Gastroesophageal sphincter (tissue), 4 donors: ENCODE measurements around the gene IL11RA. TPM values are rescaled to one million over a fixed set of nuclear protein-coding genes. Genes with fewer than 3 reads are reported as not detected.
A peak's percentile ranks its signal among the peaks of the same experiment; 100 is the strongest.

Source experiments
- ATAC-seq: fragments of 150-250 bp; one replicate; pipeline ENCODE4 v1.9.1; 2016; ENCODE audit warnings: mild to moderate bottlenecking, moderate library complexity
- H3K27ac ChIP-seq, 4 donors: fragments of 200-600 bp; sonication (generic) in 3 of 4; 1 replicate in 3 of 4; 2 replicates in 1 of 4; pipeline ENCODE4 v1.5.1; 2016 to 2019
- H3K27me3 ChIP-seq: fragments of 200-600 bp; sonication (generic); one replicate; pipeline ENCODE4 v1.5.1; 2019
- H3K36me3 ChIP-seq, 2 donors: fragments of 200-600 bp; sonication (generic); one replicate each; pipeline ENCODE4 v1.5.1; 2019; ENCODE audit warnings: control low read depth in 1 of 2
- H3K4me1 ChIP-seq, 3 donors: fragments of 200-600 bp; sonication (generic); 1 replicate in 2 of 3; 2 replicates in 1 of 3; pipeline ENCODE4 v1.5.1; 2016 to 2019; ENCODE audit warnings: control low read depth in 2 of 3
- H3K4me3 ChIP-seq, 2 donors: fragments of 200-600 bp; sonication (generic); one replicate each; pipeline ENCODE4 v1.5.1; 2019; ENCODE audit warnings: mild to moderate bottlenecking in 1 of 2, moderate library complexity in 1 of 2
- H3K9me3 ChIP-seq, 3 donors: fragments of 200-600 bp; sonication (generic); one replicate each; pipeline ENCODE4 v1.5.1; 2017 to 2019; ENCODE audit warnings: control low read depth in 2 of 3
- EP300 ChIP-seq: sonication (generic); formaldehyde crosslinking; IDR thresholded peaks from one replicate; pipeline ENCODE4 v1.6.1; 2017; ENCODE audit warnings: antibody characterized with exemption, mild to moderate bottlenecking
- POLR2A ChIP-seq, 2 donors: fragments of 450-650 bp; IDR thresholded peaks; one replicate each; pipeline ENCODE4 v1.6.1; 2017; ENCODE audit warnings: antibody characterized with exemption in 2 of 2, mild to moderate bottlenecking in 2 of 2, moderate library complexity in 1 of 2
- POLR2AphosphoS5 ChIP-seq: sonication (generic); formaldehyde crosslinking; IDR thresholded peaks from one replicate; pipeline ENCODE4 v1.6.1; 2017; ENCODE audit warnings: antibody characterized with exemption
- WGBS, 2 donors: methylation state at CpG; one replicate each; pipeline ENCODE4 v1.1.5; 2018; ENCODE audit warnings: low coverage in 1 of 2; 5-methylcytosine and 5-hydroxymethylcytosine counted together
- total RNA-seq, 4 donors: library from RNA; depleted of rRNA; stranded (reverse); fragments of >200 nt; gene quantifications; one replicate each; pipeline ENCODE4 v1.1.0, GENCODE V29; 2016
- TF ChIP-seq, protein P1 (sequence below), 4 experiments: fragments of 200-600 bp in 2 of 4; fragments of 450-650 bp in 2 of 4; sonication (generic) in 1 of 4; IDR thresholded peaks; one replicate each; pipeline ENCODE4 v1.5.1; 2017 to 2019; ENCODE audit warnings: antibody characterized with exemption in 4 of 4, mild to moderate bottlenecking in 2 of 4, moderate library complexity in 2 of 4

Gene IL11RA
- total RNA-seq, 4 donors from 2014 or later: 31.8 to 80.2 (median 39.8) TPM

DNA sequence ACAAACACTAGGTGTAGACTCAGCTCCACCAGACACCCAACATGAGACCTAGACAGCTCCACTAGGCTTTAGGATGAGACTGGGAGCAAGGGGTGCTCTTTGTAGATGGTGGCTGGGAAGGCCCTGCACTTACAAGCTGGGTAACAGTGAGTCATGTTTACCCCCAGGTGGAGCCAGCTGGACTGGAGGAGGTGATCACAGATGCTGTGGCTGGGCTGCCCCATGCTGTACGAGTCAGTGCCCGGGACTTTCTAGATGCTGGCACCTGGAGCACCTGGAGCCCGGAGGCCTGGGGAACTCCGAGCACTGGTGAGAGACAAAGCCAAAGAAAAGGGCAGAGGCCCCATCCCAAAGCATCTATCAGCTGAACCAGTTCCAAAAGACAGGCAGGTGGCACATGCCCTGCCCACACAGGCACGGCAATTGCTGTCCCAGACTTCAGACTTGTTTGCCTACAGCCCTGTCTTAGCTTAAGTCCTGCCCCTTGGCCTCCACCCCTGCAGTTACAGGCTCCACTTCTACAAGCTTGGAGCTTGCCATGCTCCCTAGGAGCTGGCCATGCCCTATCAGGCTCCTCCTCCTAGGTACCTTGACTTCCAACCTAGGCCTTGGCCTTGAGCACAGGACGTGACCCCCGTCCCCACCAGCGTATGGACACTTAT is 7.7 kb downstream of the IL11RA start:
- peaks cover 0 to 25% (median 12%) of the 10 kb centered on the region in 3 donors for H3K4me1 ChIP-seq
- ATAC-seq: no peak
- no peak overlapping the region for H3K4me3 ChIP-seq
- H3K27ac ChIP-seq: no peak overlapping the region
- H3K36me3 ChIP-seq: peaks cover 0 to 53% of the 10 kb centered on the region in 2 donors
- 80% methylated on average over 4 of the region's 8 CpGs; no CpG with 5 or more reads in 1 of the 2 donors for WGBS, 2 donors
- H3K27me3 ChIP-seq: no peaks in the 10 kb centered on the region
- no peaks in the 10 kb centered on the region for H3K9me3 ChIP-seq
- TF ChIP-seq POLR2A (IDR thresholded peaks at IDR 0.05): no peak
- TF ChIP-seq EP300: no peak
- no peak for TF ChIP-seq POLR2AphosphoS5
- TF ChIP-seq, protein P1, sequence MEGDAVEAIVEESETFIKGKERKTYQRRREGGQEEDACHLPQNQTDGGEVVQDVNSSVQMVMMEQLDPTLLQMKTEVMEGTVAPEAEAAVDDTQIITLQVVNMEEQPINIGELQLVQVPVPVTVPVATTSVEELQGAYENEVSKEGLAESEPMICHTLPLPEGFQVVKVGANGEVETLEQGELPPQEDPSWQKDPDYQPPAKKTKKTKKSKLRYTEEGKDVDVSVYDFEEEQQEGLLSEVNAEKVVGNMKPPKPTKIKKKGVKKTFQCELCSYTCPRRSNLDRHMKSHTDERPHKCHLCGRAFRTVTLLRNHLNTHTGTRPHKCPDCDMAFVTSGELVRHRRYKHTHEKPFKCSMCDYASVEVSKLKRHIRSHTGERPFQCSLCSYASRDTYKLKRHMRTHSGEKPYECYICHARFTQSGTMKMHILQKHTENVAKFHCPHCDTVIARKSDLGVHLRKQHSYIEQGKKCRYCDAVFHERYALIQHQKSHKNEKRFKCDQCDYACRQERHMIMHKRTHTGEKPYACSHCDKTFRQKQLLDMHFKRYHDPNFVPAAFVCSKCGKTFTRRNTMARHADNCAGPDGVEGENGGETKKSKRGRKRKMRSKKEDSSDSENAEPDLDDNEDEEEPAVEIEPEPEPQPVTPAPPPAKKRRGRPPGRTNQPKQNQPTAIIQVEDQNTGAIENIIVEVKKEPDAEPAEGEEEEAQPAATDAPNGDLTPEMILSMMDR (IDR thresholded peaks at IDR 0.05): no peak

DNA sequence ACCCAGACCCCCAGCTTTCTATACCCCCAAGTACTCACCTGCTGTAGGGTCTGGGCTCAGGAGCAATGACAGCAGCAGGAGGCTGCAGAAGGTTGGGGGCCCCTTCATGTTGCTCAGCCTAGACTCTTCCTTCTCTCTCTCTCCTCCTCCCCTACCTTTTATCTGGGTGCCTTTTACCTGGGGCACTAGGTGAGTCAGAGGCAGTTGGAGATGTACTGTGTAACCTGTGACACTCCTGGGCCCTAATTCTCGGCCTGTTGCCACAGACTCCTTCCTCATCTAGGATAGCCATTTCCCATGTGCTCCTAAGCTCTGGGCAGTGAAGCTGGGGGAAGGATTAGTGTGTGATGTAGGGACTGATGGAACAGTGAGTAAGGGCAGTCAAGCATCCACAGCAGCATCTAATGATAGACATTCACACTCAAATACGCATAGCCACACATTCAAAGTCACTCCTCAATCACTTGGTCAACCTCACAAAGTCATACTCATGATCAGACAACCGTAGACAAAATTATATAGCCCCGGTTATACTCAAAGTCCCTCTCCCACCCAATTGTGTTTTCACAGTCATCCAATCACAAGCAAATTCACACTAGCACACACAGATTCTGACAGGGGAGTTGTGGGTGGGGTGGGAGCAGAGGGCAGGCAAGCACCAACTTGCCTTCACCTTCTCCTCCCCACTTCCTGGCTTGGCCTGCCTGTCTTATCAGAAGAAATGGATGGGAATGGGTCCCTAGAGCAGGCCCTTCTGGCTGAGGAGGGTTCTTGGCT is 10.7 kb downstream of the IL11RA start, which contains the start of gene CCL27:
Gene CCL27 (minus strand): TSS at position 132 of the 777 bp plus-strand sequence. CDS start 24 bp downstream, at position 108.
- TF ChIP-seq EP300: no peak
- no peak for TF ChIP-seq POLR2AphosphoS5
- TF ChIP-seq POLR2A (IDR thresholded peaks at IDR 0.05): no peak
- TF ChIP-seq, protein P1 (IDR thresholded peaks at IDR 0.05): no peak

DNA sequence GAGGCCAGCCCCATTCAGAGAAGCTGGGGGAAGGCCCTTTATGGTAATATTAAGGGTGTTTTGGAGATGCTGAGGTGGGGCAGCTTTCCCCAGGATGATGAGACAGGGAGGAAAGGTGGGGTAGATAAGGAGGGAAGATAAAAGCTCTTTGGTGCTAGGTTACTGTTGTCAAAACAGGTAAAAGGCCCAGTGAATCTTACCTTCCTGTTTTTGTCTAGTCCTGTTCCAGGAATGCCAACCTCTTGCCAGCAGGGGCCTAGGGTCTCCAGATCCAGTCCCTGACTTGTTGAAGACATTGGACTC is 11.3 kb downstream of the IL11RA start:
- H3K27me3 ChIP-seq: no peaks in the 10 kb centered on the region
- H3K4me1 ChIP-seq: peaks cover 0 to 40% (median 13%) of the 10 kb centered on the region in 3 donors
- no peaks in the 10 kb centered on the region for H3K9me3 ChIP-seq
- no peak overlapping the region for H3K4me3 ChIP-seq
- TF ChIP-seq POLR2A (IDR thresholded peaks at IDR 0.05) (no peak), EP300 (no peak), POLR2AphosphoS5 (no peak)
- TF ChIP-seq, protein P1 (IDR thresholded peaks at IDR 0.05): no peak
- no peak for ATAC-seq
- peak overlapping the region in 2 of 4 donors; percentile 99 to 100 for H3K27ac ChIP-seq
- H3K36me3 ChIP-seq: peaks cover 0 to 46% of the 10 kb centered on the region in 2 donors

More for the DNA sequence above, 10.7 kb downstream of the IL11RA start, which contains the start of gene CCL27:
- no peak for ATAC-seq
- peak within 1 kb of the TSS in 2 of 4 donors; percentile 99 to 100 for H3K27ac ChIP-seq
- no peak within 1 kb of the TSS for H3K4me3 ChIP-seq
- 89 to 90% methylated on average over 1 to 3 of the region's 4 CpGs for WGBS, 2 donors
- H3K4me1 ChIP-seq: peaks cover 0 to 35% (median 13%) of the 10 kb centered on the region in 3 donors
- no peaks in the 10 kb centered on the region for H3K9me3 ChIP-seq
- peaks cover 0 to 44% of the 10 kb centered on the region in 2 donors for H3K36me3 ChIP-seq
- H3K27me3 ChIP-seq: no peaks in the 10 kb centered on the region

DNA sequence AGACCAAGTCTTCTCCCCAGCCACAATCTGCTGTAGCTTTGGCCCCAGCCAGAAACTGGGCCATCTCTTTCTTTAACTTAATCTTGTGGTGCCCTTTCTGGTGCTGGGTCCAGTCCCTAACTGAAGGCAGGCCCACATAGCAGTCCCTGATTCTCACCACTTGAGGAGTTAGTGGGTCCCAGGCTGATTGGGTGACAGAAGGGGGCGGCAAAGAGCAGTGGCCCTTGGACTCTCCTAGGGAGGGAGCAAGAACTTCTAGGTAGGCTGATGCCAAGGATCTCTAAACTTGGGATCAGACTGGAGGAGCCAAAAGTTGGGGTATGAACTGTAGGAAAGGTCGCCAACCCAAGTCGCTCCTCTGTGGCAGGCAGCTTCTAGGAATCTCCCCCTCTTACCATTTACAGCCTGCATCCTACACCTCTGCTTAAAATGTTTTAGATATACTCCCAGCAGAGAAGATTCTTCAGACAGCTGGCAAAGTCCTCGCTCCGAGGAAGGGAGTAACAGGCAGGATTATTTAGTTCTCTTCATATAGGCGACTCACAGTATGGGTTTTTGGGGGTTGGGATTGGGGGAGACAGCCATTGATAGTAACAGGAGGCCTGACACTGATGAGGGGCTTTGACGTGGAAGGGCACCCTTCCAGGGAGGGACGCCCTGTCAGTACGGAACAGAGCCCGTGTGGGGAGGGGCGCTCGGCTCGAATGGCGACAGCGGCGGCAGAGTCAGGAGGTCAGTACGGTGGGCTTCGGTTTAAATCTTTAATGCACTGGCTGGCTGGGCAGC is 12.5 kb downstream of the IL11RA start:
- ATAC-seq: peak; percentile 39
- H3K4me1 ChIP-seq: peaks cover 0 to 43% (median 13%) of the 10 kb centered on the region in 3 donors
- H3K9me3 ChIP-seq: peaks cover 0 to 3% (median 0%) of the 10 kb centered on the region in 3 donors
- 10 to 27% methylated on average over 3 to 15 of the region's 18 CpGs for WGBS, 2 donors
- H3K27ac ChIP-seq: peak overlapping the region; percentile 41 to 100 (median 99)
- no peaks in the 10 kb centered on the region for H3K27me3 ChIP-seq
- H3K4me3 ChIP-seq: peak overlapping the region; percentile 85 to 93
- H3K36me3 ChIP-seq: peaks cover 0 to 43% of the 10 kb centered on the region in 2 donors
- TF ChIP-seq POLR2AphosphoS5 (peak; percentile 13), POLR2A (IDR thresholded peaks at IDR 0.05) (no peak), EP300 (no peak)
- TF ChIP-seq, protein P1 (IDR thresholded peaks at IDR 0.05): peak in 3 of 4 experiments; percentile 79 to 87 (median 82)
